Activated CD4-positive, alpha-beta T cell treated with anti-CD3 and anti-CD28 coated beads for 36 hours (primary cell): ENCODE results near the gene SLC17A8. TPM values are rescaled to one million over a fixed set of nuclear protein-coding genes. Genes with fewer than 3 reads are reported as not detected.
"Not testable (repeated sequence)": the region's sequence is repeated elsewhere in the genome, so short reads cannot be mapped to it uniquely, and the experiment has no call there.

Source experiments
- ATAC-seq: fragments of 200-7000 bp; cut with Tn5 transposase; one replicate; pipeline ENCODE4 v1.10.0; 2021; ENCODE audit warnings: mild to moderate bottlenecking, moderate library complexity
- CTCF ChIA-PET: fragments of 350-600 bp; sonication (Branson Sonifier 250); formaldehyde crosslinking; loops from one replicate; lab custom pipeline; 2021; ENCODE audit warnings: antibody characterized with exemption; lab: Charles Lee
- POLR2A ChIA-PET: fragments of 350-600 bp; sonication (Branson Sonifier 250); formaldehyde crosslinking; loops from one replicate; lab custom pipeline; 2021; ENCODE audit warnings: antibody characterized with exemption, inconsistent platforms; lab: Charles Lee
- DNase-seq: peaks from one replicate; pipeline ENCODE4 v3.0.0-alpha.2; 2020
- H3K27ac Mint-ChIP-seq: one replicate; pipeline ENCODE4 v1.8.0; 2021; ENCODE audit warnings: mixed read lengths
- H3K27me3 Mint-ChIP-seq: one replicate; pipeline ENCODE4 v1.8.0; 2021; ENCODE audit warnings: mixed read lengths
- H3K36me3 Mint-ChIP-seq: one replicate; pipeline ENCODE4 v1.8.0; 2021; ENCODE audit warnings: low read depth, mixed read lengths
- H3K4me1 Mint-ChIP-seq: one replicate; pipeline ENCODE4 v1.8.0; 2021; ENCODE audit warnings: mixed read lengths
- H3K4me3 Mint-ChIP-seq: one replicate; pipeline ENCODE4 v1.8.0; 2021; ENCODE audit warnings: mild to moderate bottlenecking, moderate library complexity, mixed read lengths
- H3K9me3 Mint-ChIP-seq: one replicate; pipeline ENCODE4 v1.8.0; 2021; ENCODE audit warnings: low read depth, mixed read lengths
- intact Hi-C, 2 experiments: fragments of 100-400 bp; cut with DNase I in 1 of 2; cut with micrococcal nuclease in 1 of 2; formaldehyde crosslinking; loops; one replicate each; pipeline versions ENCODE4 v1.14.2 to v1.15.1; 2022 to 2024; cut with DNase I, micrococcal nuclease
- total RNA-seq, 2 experiments: library from RNA; stranded (reverse); gene quantifications; one replicate each; pipeline ENCODE4 v1.2.3, GENCODE V29; 2021

The SLC17A8 gene
- total RNA-seq, 2 experiments from 2014 or later: not detected

DNA sequence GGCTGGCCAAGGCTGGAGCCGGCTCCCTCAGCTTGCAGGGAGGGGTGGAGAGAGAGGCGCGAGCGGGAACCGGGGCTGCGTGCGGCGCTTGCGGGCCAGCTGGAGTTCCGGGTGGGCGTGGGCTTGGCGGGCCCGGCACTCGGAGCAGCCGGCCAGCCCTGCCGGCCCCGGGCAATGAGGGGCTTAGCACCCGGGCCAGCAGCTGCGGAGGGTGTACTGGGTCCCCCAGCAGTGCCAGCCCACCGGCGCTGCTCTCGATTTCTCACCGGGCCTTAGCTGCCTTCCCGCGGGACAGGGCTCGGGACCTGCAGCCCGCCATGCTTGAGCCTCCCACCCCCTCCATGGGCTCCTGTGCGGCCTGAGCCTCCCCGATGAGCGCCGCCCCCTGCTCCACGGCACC, 73.4 kb downstream of the SLC17A8 start:
- intact Hi-C loops, H3K27ac Mint-ChIP-seq, H3K9me3 Mint-ChIP-seq, DNase-seq, H3K36me3 Mint-ChIP-seq, CTCF ChIA-PET, H3K27me3 Mint-ChIP-seq, POLR2A ChIA-PET, H3K4me1 Mint-ChIP-seq, ATAC-seq, H3K4me3 Mint-ChIP-seq: not testable (repeated sequence)

- Mint-ChIP-seq H3K27me3 (peaks cover 2% of the 10 kb centered on the region), H3K9me3 (no peaks in the 10 kb centered on the region), H3K4me1 (no peaks in the 10 kb centered on the region), H3K36me3 (no peaks in the 10 kb centered on the region), H3K4me3 (no peak overlapping the region), H3K27ac (no peak overlapping the region)
- DNase-seq (no peak), ATAC-seq (no peak)
- intact Hi-C loops: no loop called here
- CTCF ChIA-PET: interaction anchor here (1.3 kb wide), 1 partner anchor 17 kb away, joined by 3 read pairs; no protein-coding TSS in a partner anchor
- POLR2A ChIA-PET: no interaction called here
These were observed 76.8 kb downstream of the SLC17A8 start for GRCh38 chr12:100433701-100434100.

GRCh38 chr12:100434177-100434576, 77.3 kb downstream of the SLC17A8 start:
- CTCF ChIA-PET: no interaction called here

GRCh38 chr12:100435957-100436356, 79.1 kb downstream of the SLC17A8 start:
- ATAC-seq (no peak), DNase-seq (no peak)
- H3K27me3 Mint-ChIP-seq: peaks cover 4% of the 10 kb centered on the region
- ChIA-PET POLR2A (no interaction called here), CTCF (no interaction called here)
- intact Hi-C loops: no loop called here
- H3K27ac Mint-ChIP-seq: no peak overlapping the region
- no peaks in the 10 kb centered on the region for H3K9me3 Mint-ChIP-seq
- no peaks in the 10 kb centered on the region for H3K4me1 Mint-ChIP-seq
- H3K4me3 Mint-ChIP-seq: no peak overlapping the region
- H3K36me3 Mint-ChIP-seq: no peaks in the 10 kb centered on the region

More at GRCh38 chr12:100434177-100434576, 77.3 kb downstream of the SLC17A8 start:
- POLR2A ChIA-PET: no interaction called here
- Mint-ChIP-seq H3K9me3 (no peaks in the 10 kb centered on the region), H3K4me3 (no peak overlapping the region), H3K27me3 (peaks cover 2% of the 10 kb centered on the region), H3K4me1 (no peaks in the 10 kb centered on the region), H3K27ac (no peak overlapping the region), H3K36me3 (no peaks in the 10 kb centered on the region)
- no peak for ATAC-seq
- intact Hi-C loops: no loop called here
- no peak for DNase-seq

DNA sequence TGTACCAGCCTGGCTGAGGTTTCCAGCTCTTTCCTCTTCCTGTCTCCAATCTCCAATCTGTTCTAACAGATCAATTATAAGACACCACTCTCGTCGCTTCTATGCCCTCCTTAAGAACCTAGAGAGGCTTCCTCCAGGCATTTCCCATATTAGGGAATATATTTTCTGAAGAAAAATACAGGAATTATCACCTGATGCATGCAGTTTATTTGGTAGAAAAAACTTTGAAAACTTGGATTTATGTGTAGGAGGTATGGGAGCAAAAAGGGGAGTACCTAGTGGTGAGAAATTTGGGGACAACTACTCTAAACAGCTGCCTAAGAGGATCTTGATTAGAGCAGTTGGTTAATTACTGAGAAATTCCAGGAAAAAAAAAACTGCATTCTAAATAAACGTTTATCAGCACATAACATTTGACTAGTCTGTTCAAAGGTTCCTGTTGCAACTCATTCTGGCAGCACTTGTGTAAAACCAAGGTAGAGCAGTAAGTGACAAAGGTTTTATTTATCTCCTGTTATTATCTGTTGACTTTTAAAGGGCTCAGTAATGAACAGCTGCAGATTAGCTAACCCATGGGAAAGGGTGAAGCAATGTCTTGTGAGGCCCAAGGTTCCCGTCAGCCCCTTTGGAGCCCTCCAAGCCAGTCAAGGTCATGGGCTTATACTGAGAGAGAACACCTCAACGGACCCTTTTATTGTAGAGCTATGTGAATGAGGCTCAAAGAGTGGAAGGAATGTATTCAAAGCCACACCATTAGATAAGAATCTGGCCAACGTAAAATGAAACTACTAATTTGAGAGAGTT, 80.4 kb downstream of the SLC17A8 start:
- ChIA-PET CTCF (no interaction called here), POLR2A (no interaction called here)
- no peaks in the 10 kb centered on the region for H3K9me3 Mint-ChIP-seq
- no peaks in the 10 kb centered on the region for H3K4me1 Mint-ChIP-seq
- H3K27me3 Mint-ChIP-seq: peaks cover 4% of the 10 kb centered on the region
- no peak for DNase-seq
- H3K27ac Mint-ChIP-seq: no peak overlapping the region
- ATAC-seq: no peak
- intact Hi-C loops: no loop called here
- no peaks in the 10 kb centered on the region for H3K36me3 Mint-ChIP-seq
- no peak overlapping the region for H3K4me3 Mint-ChIP-seq

GRCh38 chr12:100439797-100440196, 82.9 kb downstream of the SLC17A8 start:
- ChIA-PET CTCF (no interaction called here), POLR2A (no interaction called here)
- no peaks in the 10 kb centered on the region for H3K36me3 Mint-ChIP-seq
- intact Hi-C loops: no loop called here
- no peak for ATAC-seq
- H3K27me3 Mint-ChIP-seq: peaks cover 2% of the 10 kb centered on the region
- H3K4me1 Mint-ChIP-seq: no peaks in the 10 kb centered on the region
- no peak overlapping the region for H3K4me3 Mint-ChIP-seq
- DNase-seq: no peak
- no peaks in the 10 kb centered on the region for H3K9me3 Mint-ChIP-seq
- no peak overlapping the region for H3K27ac Mint-ChIP-seq

DNA sequence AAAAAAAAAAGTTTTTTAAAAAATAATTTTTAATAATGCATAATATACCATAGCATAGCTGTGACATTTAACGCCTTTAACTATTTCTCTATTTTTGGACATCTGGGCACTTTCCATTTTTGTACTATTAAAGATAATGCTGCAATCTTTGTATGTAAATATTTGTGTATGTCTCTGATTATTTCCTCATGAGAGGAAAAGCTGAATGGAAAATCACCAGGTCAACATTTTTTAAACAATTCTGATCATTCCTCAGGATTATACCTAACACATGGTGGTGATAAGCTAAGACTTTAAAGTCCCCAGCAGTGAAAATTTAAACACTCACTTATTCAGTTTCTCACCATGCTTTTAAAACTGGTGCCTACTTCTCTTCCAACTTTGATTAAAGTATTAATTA, 85.5 kb downstream of the SLC17A8 start:
- POLR2A ChIA-PET: no interaction called here

DNA sequence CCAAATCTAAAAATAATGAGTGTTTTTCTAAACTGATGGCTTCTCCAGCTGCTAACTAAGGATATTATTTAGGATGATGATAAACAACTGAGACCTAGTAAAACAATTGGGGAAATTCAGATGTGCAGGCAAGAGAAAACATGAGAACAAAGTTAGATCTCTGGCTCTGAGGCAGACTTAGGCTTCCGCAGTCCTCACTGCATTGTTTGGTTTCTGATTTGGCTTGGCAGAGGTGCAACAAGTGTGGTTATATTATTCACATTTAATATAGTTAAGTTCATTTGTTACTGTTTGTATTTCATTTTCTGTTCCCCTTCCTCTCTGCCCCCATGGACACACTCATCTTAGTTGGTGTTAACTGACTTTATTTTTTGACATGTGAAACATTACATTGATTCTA, 86.6 kb downstream of the SLC17A8 start:
- intact Hi-C loops: no loop called here
- no peaks in the 10 kb centered on the region for H3K36me3 Mint-ChIP-seq
- no peak for DNase-seq
- H3K27ac Mint-ChIP-seq: no peak overlapping the region
- ChIA-PET CTCF (no interaction called here), POLR2A (no interaction called here)
- H3K4me3 Mint-ChIP-seq: no peak overlapping the region
- ATAC-seq: no peak
- H3K9me3 Mint-ChIP-seq: no peaks in the 10 kb centered on the region
- peaks cover 13% of the 10 kb centered on the region for H3K27me3 Mint-ChIP-seq
- no peaks in the 10 kb centered on the region for H3K4me1 Mint-ChIP-seq

More for the DNA sequence above, 85.5 kb downstream of the SLC17A8 start:
- H3K4me3 Mint-ChIP-seq: no peak overlapping the region
- no peak for ATAC-seq
- no peaks in the 10 kb centered on the region for H3K4me1 Mint-ChIP-seq
- no peaks in the 10 kb centered on the region for H3K36me3 Mint-ChIP-seq
- intact Hi-C loops: no loop called here
- H3K27ac Mint-ChIP-seq: no peak overlapping the region
- DNase-seq: no peak
- H3K9me3 Mint-ChIP-seq: no peaks in the 10 kb centered on the region
- H3K27me3 Mint-ChIP-seq: peaks cover 13% of the 10 kb centered on the region
- CTCF ChIA-PET: no interaction called here

DNA sequence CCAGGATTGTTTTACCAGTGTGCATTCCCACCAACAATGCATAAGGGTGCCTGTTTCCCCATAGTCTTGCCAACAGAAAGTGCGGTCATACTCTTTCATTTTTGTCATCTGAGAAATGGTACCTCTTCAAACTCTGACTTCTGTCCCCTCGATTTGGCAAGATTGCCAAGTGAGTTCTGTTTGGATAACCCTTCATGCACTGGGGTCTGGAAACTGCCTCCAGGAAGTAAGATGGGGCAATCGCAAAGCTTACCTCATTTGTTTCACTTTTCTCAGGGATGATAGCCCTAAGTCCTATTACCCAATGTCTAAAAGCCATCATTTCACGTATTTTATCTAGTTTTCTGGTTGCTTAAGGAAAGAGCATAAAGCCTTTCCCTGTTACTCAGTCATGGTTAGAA, 88.2 kb downstream of the SLC17A8 start:
- POLR2A ChIA-PET: no interaction called here
- CTCF ChIA-PET: no interaction called here
- intact Hi-C loops: no loop called here

DNA sequence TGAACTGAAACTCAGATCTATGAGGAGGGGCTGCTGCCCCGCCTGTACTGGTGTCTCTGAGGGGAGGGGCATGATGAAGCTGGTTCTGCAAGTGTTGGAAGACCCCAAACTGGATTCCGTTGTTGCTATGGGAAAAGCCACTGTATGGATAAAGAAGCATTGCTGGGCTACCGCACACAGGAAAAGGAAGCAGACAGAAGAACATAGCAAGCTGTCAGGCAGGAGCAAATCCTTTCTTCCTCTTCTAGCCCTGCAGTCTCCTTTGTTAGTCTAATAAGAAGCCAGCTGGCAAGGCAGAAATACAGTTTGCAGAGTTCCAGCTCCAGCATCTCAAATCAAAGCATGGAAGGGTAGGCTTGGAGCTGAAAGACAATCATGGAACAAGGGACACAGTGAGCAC, 90.5 kb downstream of the SLC17A8 start:
- POLR2A ChIA-PET: no interaction called here
- Mint-ChIP-seq H3K36me3 (no peaks in the 10 kb centered on the region), H3K27me3 (peaks cover 20% of the 10 kb centered on the region), H3K27ac (no peak overlapping the region), H3K9me3 (no peaks in the 10 kb centered on the region), H3K4me3 (no peak overlapping the region), H3K4me1 (no peaks in the 10 kb centered on the region)
- ATAC-seq (no peak), DNase-seq (no peak)
- intact Hi-C loops: no loop called here
- CTCF ChIA-PET: no interaction called here

More for the DNA sequence above, 88.2 kb downstream of the SLC17A8 start:
- DNase-seq (no peak), ATAC-seq (no peak)
- H3K27ac Mint-ChIP-seq: no peak overlapping the region
- H3K4me3 Mint-ChIP-seq: no peak overlapping the region
- H3K9me3 Mint-ChIP-seq: no peaks in the 10 kb centered on the region
- H3K27me3 Mint-ChIP-seq: peaks cover 12% of the 10 kb centered on the region
- no peaks in the 10 kb centered on the region for H3K36me3 Mint-ChIP-seq
- H3K4me1 Mint-ChIP-seq: no peaks in the 10 kb centered on the region

DNA sequence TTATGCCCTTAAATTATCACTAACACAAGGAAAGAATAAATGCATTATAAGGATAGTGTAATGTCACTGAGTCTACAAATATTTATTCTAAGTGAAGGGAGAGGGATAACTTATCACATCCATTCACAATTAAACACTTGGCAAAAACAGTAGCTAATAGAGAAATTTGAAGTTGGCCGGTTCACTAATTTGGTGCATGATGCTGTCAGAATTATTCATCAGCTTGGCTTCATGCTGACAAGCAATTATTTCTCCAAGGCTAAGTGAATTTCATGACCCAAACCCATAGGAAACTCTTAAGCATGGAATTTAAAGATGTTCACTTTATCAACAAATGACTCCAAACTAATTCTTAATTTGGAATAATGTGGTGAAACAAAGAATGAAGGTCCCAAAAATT, 91.8 kb downstream of the SLC17A8 start:
- no peaks in the 10 kb centered on the region for H3K36me3 Mint-ChIP-seq
- H3K4me1 Mint-ChIP-seq: no peaks in the 10 kb centered on the region
- H3K4me3 Mint-ChIP-seq: no peak overlapping the region
- ATAC-seq: no peak
- intact Hi-C loops: no loop called here
- no peak for DNase-seq
- H3K9me3 Mint-ChIP-seq: no peaks in the 10 kb centered on the region
- CTCF ChIA-PET: interaction anchor here (0.6 kb wide), 1 partner anchor 96 kb away, joined by 3 read pairs; no protein-coding TSS in a partner anchor
- peaks cover 20% of the 10 kb centered on the region for H3K27me3 Mint-ChIP-seq
- H3K27ac Mint-ChIP-seq: no peak overlapping the region
- POLR2A ChIA-PET: no interaction called here

- ATAC-seq (no peak), DNase-seq (no peak)
- H3K27me3 Mint-ChIP-seq: peaks cover 14% of the 10 kb centered on the region
- H3K9me3 Mint-ChIP-seq: no peaks in the 10 kb centered on the region
- POLR2A ChIA-PET: no interaction called here
- intact Hi-C loops: no loop called here
- no peak overlapping the region for H3K27ac Mint-ChIP-seq
- no peak overlapping the region for H3K4me3 Mint-ChIP-seq
- CTCF ChIA-PET: interaction anchor here (1.0 to 1.8 kb wide), 2 partner anchors 17 to 46 kb away, joined by 3 to 6 read pairs; no protein-coding TSS in a partner anchor
- no peaks in the 10 kb centered on the region for H3K36me3 Mint-ChIP-seq
- H3K4me1 Mint-ChIP-seq: no peaks in the 10 kb centered on the region
These were observed 93.9 kb downstream of the SLC17A8 start for GRCh38 chr12:100450735-100451134.
